HUES48 (cell line): ENCODE data around the gene PLEKHG2.
A peak's percentile ranks its signal among the peaks of the same experiment; 100 is the strongest.

ENCODE experiments used
- H3K27ac ChIP-seq: one replicate; pipeline ENCODE4 v1.7.0; 2013; ENCODE audit warnings: low read depth, low read length, inconsistent platforms
- H3K27me3 ChIP-seq: 2 replicates; pipeline ENCODE4 v1.6.1; 2013; ENCODE audit warnings: mild to moderate bottlenecking, low read length; ENCODE audit not compliant: control insufficient read depth, insufficient read depth
- H3K36me3 ChIP-seq: 2 replicates; pipeline ENCODE4 v1.6.1; 2013; ENCODE audit warnings: low read length; ENCODE audit not compliant: control insufficient read depth, insufficient read depth
- H3K4me1 ChIP-seq: 2 replicates; pipeline ENCODE4 v1.6.1; 2013; ENCODE audit warnings: mild to moderate bottlenecking, low read length; ENCODE audit not compliant: control insufficient read depth, insufficient read depth
- H3K4me3 ChIP-seq: 2 replicates; pipeline ENCODE4 v1.5.1; 2013; ENCODE audit warnings: mild to moderate bottlenecking, low read depth, low read length
- H3K9ac ChIP-seq: 2 replicates; pipeline ENCODE4 v1.6.1; 2013; ENCODE audit warnings: mild to moderate bottlenecking, low read depth, low read length, moderate library complexity
- H3K9me3 ChIP-seq: 2 replicates; pipeline ENCODE4 v1.6.1; 2013; ENCODE audit warnings: low read length; ENCODE audit not compliant: control insufficient read depth, insufficient read depth

PLEKHG2 gene

GRCh38 chr19:39427707-39428106 lies 15.2 kb downstream of the PLEKHG2 start:
- Histone ChIP-seq H3K9ac (no peak overlapping the region), H3K4me3 (no peak overlapping the region), H3K27me3 (no peaks in the 10 kb centered on the region), H3K9me3 (no peaks in the 10 kb centered on the region), H3K4me1 (peaks cover 29% of the 10 kb centered on the region), H3K36me3 (peaks cover 40% of the 10 kb centered on the region), H3K27ac (peak overlapping the region; percentile 94)

- peak overlapping the region; percentile 32 for H3K9ac ChIP-seq
- peak overlapping the region; percentile 94 for H3K27ac ChIP-seq
- peak overlapping the region; percentile 37 for H3K4me3 ChIP-seq
These were observed 16.0 kb downstream of the PLEKHG2 start for GRCh38 chr19:39428283-39429112.

GRCh38 chr19:39430675-39431593 lies 18.5 kb downstream of the PLEKHG2 start:
- Histone ChIP-seq H3K36me3 (peaks cover 34% of the 10 kb centered on the region), H3K4me3 (no peak overlapping the region), H3K9ac (peak overlapping the region; percentile 0; the same call in 1 of the 2 replicates), H3K4me1 (peaks cover 35% of the 10 kb centered on the region), H3K27me3 (no peaks in the 10 kb centered on the region), H3K27ac (peak overlapping the region; percentile 90), H3K9me3 (no peaks in the 10 kb centered on the region)

More at GRCh38 chr19:39428283-39429112, 16.0 kb downstream of the PLEKHG2 start:
- H3K36me3 ChIP-seq: peaks cover 40% of the 10 kb centered on the region
- no peaks in the 10 kb centered on the region for H3K9me3 ChIP-seq
- H3K4me1 ChIP-seq: peaks cover 29% of the 10 kb centered on the region
- no peaks in the 10 kb centered on the region for H3K27me3 ChIP-seq

GRCh38 chr19:39432677-39433025 lies 20.2 kb downstream of the PLEKHG2 start:
- H3K9ac ChIP-seq: no peak overlapping the region
- no peaks in the 10 kb centered on the region for H3K27me3 ChIP-seq
- H3K9me3 ChIP-seq: no peaks in the 10 kb centered on the region
- peaks cover 34% of the 10 kb centered on the region for H3K36me3 ChIP-seq
- peak overlapping the region; percentile 18 for H3K27ac ChIP-seq
- H3K4me1 ChIP-seq: peaks cover 30% of the 10 kb centered on the region
- H3K4me3 ChIP-seq: no peak overlapping the region

GRCh38 chr19:39433480-39434079 lies 21.1 kb downstream of the PLEKHG2 start:
- Histone ChIP-seq H3K27ac (peak overlapping the region; percentile 77), H3K27me3 (no peaks in the 10 kb centered on the region), H3K9ac (peak overlapping the region; percentile 98; the same call in 1 of the 2 replicates), H3K4me1 (peaks cover 24% of the 10 kb centered on the region), H3K9me3 (no peaks in the 10 kb centered on the region), H3K36me3 (peaks cover 34% of the 10 kb centered on the region), H3K4me3 (peak overlapping the region; percentile 98; the same call in 1 of the 2 replicates)

- peaks cover 34% of the 10 kb centered on the region for H3K36me3 ChIP-seq
- H3K9me3 ChIP-seq: no peaks in the 10 kb centered on the region
- H3K9ac ChIP-seq: peak overlapping the region; percentile 98
- no peaks in the 10 kb centered on the region for H3K27me3 ChIP-seq
- peak overlapping the region; percentile 77 for H3K27ac ChIP-seq
- peaks cover 19% of the 10 kb centered on the region for H3K4me1 ChIP-seq
- H3K4me3 ChIP-seq: peak overlapping the region; percentile 98
These were observed 21.9 kb downstream of the PLEKHG2 start for GRCh38 chr19:39434123-39435076.

GRCh38 chr19:39435499-39436349 lies 23.3 kb downstream of the PLEKHG2 start, which contains the start of gene RPS16:
Gene RPS16 (minus strand): TSS chr19:39435949. CDS start chr19:39435895, 54 bp downstream.
- H3K4me1 ChIP-seq: peaks cover 15% of the 10 kb centered on the region

GRCh38 chr19:39436350-39436716 lies 23.9 kb downstream of the PLEKHG2 start:
- H3K27ac ChIP-seq: peak overlapping the region; percentile 91
- H3K4me3 ChIP-seq: peak overlapping the region; percentile 98
- peak overlapping the region; percentile 72 for H3K9ac ChIP-seq
- H3K4me1 ChIP-seq: peaks cover 10% of the 10 kb centered on the region; the same call in 1 of the 2 replicates
- no peaks in the 10 kb centered on the region for H3K9me3 ChIP-seq
- H3K27me3 ChIP-seq: no peaks in the 10 kb centered on the region
- peaks cover 34% of the 10 kb centered on the region for H3K36me3 ChIP-seq

More at GRCh38 chr19:39435499-39436349, 23.3 kb downstream of the PLEKHG2 start, which contains the start of gene RPS16:
- Histone ChIP-seq H3K9me3 (no peaks in the 10 kb centered on the region), H3K36me3 (peaks cover 34% of the 10 kb centered on the region), H3K4me3 (peak within 1 kb of the TSS; percentile 98), H3K9ac (peak within 1 kb of the TSS; percentile 98), H3K27me3 (no peaks in the 10 kb centered on the region), H3K27ac (peak within 1 kb of the TSS; percentile 91)

GRCh38 chr19:39438270-39438934 lies 25.9 kb downstream of the PLEKHG2 start:
- Histone ChIP-seq H3K36me3 (peaks cover 18% of the 10 kb centered on the region), H3K4me1 (peaks cover 10% of the 10 kb centered on the region; the same call in 1 of the 2 replicates), H3K27ac (no peak overlapping the region), H3K4me3 (no peak overlapping the region), H3K27me3 (no peaks in the 10 kb centered on the region), H3K9ac (no peak overlapping the region), H3K9me3 (no peaks in the 10 kb centered on the region)
